ENCODE data around the gene ACR.

The ACR gene

GRCh38 chr22:50737728-50738648 lies at the start of gene ACR:
Gene ACR, plus strand, starts transcription at chr22:50738204. Its CDS starts 32 bp downstream, at chr22:50738236.
- no peak for DNase-seq

DNA sequence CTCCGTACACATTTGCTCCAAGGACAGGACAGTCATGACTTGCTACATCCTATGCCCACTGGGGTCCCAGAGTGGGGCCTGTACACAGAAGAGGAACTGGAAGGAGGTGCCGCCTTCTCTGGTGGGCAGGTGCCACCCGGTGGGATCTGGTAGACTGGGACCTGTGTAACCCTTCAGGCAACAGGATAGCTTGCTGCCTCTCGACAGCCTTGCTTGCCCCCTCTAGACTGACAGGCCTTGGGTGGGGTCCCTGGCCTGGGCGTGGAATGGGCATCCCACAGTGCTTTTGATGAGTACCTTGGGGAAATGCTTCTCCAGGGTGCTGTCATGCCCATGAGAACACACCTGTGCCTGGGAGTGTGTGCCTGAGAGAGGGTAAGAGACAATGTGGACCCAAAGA lies 49.6 kb upstream of the ACR start:
- DNase-seq: no peak

GRCh38 chr22:50691521-50691920 lies 46.5 kb upstream of the ACR start:
- peak in 1 of 2 experiments; percentile 23 for DNase-seq

DNA sequence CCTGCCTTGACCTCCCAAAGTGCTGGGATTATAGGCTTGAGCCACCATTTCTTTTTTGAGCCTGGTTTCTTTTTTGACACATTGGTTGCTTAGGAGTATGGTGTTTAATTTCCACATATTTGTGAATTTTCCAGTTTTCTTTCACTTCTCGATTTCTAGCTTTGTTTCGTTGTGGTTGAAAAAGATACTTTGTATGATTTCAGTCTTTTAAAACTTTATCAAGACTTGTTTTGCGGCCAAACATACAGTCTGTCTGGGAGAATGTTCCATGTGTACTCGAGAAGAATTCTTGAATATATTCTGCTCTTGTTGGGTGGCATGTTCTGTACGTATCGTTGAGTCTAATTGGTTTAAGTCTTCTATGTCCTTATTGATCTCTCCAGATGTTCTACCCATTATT lies 44.5 kb upstream of the ACR start:
- no peak for DNase-seq

DNA sequence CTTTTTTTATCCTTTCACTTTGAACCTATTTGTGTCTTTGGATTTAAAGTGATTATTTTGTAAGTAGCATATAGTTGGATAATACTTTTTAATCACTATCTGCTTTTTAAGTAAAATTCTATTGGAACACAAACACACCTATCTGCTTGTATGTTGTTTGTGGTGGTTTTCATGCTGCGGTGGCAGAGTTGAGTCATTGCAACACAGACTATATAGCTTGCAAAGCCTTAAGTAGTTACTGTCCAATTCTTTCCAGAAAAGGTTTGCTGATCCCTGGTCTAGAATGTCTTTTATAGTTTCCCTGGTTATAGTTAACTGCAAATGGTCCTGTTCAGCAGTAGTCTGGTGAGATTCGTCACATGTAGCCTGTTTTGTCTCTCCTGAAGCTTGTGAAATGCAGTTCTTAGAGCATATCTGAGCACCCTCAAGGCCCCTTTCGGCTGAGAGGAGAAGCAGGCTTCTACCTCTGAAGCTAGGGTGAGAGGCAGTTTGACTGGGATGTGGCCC lies 43.9 kb upstream of the ACR start:
- DNase-seq: no peak

DNA sequence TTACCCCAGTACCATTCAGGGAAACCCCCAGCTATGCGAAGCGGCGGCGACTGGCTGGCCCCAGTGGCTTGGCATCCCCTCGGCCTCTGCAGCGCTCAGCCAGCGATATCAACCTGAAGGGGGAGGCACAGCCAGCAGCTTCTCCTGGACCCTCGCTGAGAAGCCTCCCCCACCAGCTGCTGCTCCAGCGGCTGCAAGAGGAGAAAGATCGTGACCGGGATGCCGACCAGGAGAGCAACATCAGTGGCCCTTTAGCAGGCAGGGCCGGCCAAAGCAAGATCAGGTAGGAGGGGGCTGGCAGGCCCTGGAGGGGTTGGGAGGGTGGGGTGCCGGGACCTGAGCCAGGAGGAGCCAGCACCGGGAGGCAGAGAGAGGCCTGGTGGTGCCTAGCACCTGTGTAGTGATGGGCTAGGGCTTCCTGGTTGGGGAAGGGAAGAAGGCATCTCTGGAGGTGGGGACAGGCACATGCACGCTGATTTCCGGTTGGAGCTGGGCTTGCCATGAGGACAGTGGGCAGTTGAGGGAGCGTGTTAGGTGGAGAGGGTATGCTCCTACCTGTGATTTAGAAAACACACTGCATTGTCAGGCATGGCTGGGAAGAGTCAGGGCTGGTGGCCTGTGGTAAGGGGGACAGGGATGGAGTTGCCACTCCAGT lies 43.1 kb upstream of the ACR start:
- no peak for DNase-seq

DNA sequence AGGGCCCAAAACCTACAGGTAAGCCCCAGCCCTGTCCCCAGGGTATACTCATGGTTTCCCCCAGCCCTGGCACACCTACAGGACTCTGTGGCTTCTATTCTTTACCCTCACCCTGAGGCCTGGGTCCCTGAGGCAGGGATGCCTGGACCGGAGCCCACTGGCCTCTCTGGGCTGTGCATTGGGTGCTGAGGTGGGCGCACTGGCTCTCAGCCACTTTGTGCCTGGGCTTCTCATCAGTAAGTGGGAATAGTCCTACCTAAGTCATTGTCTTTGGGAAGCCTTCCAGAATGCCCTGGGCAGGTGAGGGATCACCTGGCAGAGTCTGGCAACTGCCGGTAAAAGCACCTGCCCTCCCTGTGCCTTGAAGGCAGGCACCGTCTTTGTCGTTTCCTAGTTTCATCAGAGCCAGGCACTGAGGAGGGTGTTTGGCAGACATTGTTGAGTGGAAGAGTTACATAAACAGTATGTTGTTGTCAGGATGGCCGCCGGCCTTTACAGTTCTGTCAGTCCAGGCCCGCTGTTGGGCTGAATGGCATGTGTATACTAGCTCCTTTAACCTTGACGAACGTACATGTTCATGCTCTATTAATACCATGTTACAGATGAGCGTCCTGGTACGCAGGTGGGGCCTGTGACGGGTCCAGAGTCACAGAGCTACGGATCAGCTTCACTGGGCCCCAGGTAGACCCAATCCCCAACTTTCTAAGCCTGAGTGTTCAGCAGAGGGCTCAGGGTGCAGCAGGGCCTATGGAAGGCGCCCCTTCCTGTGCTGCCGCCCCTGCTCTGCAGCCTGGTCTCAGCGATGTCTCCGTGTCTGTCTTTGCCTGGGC lies 42.4 kb upstream of the ACR start:
- DNase-seq: no peak

DNA sequence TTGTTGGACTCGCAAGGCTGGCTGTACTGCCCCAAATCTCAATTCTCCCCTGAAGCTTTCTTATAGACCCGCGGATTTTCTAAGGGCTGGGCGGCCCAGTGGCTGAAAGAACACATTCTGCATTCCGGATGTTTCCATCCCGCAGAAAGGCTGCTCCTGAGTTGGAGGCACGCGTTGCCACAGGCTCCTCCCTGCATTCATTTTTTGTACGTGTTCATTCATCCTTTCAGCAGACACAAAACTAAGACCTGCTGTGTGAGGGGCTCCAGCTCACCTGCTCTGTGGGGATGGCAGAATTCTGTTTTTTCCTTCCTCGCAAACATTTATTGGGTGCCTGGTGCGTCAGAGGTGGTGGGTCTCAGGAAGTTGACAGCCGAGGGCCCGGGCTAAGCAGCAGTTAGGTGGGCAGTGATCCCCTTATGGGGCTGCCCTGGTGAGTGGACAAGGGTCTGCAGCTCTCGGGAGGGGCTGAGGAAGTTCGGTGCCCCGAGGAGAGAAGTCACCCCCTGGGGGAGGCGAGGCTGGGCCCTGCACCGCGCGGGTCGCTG lies 41.7 kb upstream of the ACR start:
- no peak for DNase-seq

DNA sequence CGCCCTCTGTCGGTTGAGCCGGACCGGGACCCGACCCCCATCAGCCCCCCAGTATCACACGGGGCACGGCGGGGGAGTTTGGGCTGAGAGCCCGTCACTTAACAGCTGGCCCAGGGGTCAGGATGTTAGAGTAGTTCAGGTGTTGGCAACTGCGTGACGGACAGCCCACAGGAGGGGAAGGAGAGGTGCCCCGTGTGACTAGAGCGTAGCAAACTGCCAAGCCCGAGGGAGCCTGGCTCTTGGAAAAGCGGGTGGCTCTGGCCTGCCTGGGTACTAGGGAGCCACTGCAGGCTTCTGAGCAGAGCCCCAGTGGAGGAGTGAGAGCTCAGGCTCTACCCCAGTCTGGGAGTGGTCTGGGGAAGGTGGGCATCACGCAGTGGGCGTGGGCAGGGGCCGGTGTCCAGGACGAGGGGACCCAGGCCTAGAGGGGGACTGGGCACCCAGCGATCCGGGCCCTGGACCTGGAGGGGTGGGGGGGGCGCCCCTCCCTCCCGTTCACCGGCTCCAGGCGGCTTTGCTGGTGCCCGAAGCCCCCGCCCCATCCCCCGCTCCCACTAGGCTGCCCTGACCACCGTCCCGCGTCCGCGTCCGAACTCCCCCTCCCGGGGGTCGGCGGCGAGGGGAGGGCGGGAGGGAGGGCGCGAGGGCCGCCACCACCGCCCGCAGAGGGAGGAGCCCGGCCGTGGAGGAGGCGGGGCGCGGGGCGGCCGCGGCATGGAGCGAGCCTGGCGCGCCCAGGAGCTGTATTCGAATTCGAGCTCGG lies 41.0 kb upstream of the ACR start:
- DNase-seq: peak in 1 of 2 experiments; percentile 11

DNA sequence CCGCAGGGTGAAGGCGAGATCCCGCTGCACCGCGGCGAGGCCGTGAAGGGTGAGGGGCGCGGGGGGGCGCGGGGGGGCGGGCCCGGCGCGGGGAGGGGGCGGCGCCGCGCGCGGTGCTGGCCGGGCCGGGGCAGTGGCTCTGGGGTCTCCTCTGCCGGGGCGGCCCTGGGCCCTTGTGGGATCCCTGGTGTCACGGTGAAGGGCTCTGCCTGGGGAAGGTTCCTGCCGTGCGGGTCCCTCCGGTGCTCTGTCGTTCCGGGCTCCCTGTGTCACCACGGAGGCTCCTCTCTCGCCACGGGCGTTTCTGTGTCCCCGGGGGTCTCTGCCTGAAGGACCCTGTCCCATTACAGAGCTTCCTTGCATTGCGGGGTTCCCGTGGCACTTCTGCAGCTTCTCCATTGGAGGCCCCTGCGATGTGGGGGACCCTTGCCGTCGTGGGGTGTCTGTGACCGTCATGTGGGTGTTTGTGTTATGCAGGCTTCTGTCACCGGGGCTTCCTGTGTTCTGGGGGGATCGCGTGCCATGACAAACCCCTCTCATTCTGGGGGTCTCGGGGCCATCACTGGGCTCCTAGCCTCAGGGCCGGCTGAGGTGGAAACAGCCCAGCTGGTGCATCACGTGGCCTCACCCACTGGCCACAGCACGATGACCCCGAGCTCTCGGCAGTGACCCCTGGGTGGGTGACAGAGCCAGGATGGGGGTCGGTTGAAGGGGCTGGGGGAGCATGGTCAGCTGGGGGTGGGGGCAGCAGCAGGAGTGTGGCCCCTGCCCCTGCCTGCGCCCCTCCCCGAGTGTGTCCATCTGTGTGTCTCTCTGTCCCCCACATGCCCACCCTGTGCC lies 40.1 kb upstream of the ACR start:
- no peak for DNase-seq

- no peak for DNase-seq
Measured at GRCh38 chr22:50698546-50698945, 39.5 kb upstream of the ACR start.

DNA sequence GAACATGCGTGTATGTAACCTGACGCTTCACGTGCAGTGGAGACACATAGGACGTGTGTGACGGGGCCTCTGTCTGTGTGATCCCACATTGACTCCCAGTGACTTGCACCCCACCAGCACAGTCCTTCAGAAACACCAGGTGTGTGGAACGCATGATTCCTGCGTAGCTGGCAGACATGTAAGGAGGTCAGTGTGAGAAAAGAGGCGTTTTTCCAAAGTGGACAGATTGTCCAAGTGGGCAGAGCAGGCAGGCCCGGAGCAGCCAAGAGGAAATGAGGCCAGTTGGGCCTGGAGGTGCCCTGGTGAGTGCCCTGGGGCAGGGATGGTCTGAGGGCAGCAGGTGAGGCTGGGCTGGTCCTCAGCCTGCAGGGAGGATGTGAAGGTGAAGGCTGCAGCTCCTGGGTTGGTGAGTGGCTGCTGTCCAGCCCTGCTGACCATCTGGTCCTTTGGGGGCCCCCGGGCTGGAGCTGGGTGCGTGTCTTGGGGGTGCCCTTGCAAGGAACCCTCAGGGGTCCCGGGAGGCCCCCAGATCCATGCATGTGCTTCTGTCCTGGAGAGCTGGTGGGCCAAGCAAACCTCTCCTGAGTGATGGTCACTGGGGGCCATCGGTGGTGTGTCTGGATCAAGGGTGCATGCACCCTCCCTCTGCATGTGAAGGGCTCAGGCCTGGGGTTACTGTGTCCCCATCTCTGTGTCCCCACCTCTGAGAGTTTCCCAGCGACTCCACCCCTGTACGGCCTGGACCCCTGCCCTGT lies 38.8 kb upstream of the ACR start:
- no peak for DNase-seq

DNA sequence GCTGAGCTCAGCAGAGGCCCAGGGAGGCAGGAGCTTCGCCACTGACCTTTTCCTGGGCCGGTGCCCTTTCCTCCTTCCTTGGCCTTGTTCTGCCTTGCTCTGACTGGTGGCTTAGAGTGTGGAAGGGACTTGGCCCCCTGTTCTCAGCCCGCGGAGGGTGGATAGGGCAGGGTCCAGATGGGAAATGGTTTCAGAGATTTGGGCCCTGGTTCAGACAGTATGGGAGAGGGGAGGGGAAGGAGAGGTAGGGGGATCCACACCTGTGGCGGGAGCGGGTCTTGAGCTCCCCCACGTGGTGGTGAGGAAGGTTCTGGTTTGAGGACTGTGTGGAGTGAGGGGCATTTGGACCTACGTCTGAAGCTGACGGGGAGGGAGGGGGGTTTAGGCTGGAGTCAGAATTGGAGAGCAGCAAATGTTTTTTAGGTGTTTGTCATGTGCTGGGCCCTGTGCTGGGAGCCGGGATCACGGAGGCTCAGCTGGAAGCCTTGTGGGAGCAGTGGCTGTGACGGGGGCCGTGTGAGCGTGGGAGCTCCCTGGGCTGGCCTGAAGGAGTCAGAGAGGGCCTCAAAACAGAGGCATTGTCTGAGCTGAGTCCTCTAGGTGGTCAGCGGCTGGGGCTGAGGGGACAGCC lies 38.1 kb upstream of the ACR start:
- DNase-seq: no peak

DNA sequence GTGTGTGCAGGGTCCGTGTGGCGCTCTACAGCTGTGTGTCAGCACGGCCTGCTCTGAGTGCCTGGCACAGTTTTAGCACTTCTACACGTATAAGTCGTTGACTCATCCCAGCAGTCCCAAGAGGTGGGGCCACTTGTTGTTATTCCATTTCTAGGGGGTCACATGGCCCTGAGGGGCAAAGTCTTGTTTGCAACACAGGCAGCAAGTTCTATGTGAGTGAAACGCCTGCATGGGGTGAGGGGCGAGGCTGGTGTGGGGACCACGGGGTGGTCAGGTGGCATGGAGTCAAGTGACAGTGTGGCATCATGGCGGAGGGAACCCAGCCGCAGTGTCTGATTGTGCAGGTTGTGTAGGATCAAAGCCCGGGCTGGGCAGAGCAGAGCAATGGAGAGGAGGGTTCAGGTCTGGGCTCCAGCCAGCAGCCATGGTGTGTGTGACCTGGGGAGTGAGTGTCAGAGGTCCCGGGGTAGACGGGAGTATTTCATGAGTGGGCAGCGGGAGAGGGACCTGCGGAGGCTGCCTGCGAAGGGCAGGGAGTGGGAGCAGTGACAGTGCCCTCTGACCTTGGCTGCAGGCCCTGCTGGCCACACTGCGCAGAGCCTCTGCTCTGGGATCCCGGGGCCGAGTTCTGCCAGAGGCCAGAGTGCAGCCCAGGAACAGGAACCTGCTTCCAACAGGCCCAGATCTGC lies 37.5 kb upstream of the ACR start:
- no peak for DNase-seq

DNA sequence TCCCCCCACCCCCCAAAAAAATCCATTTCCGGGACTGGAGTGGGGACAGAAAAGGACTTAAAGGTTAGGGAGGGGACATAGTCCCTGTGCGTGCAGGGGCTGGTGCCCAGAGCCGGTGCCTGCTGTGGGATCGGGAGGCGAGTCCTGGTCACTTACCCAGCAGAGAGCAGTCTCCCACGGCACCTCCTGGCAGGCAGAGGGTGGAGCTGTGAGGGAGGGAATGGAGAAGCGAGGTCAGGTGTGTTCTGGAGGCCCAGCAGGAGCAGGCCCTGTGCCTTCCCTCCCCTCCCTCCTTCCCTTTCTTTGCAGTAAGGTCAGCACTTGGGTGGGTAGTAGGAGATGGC lies 37.0 kb upstream of the ACR start:
- DNase-seq: no peak

DNA sequence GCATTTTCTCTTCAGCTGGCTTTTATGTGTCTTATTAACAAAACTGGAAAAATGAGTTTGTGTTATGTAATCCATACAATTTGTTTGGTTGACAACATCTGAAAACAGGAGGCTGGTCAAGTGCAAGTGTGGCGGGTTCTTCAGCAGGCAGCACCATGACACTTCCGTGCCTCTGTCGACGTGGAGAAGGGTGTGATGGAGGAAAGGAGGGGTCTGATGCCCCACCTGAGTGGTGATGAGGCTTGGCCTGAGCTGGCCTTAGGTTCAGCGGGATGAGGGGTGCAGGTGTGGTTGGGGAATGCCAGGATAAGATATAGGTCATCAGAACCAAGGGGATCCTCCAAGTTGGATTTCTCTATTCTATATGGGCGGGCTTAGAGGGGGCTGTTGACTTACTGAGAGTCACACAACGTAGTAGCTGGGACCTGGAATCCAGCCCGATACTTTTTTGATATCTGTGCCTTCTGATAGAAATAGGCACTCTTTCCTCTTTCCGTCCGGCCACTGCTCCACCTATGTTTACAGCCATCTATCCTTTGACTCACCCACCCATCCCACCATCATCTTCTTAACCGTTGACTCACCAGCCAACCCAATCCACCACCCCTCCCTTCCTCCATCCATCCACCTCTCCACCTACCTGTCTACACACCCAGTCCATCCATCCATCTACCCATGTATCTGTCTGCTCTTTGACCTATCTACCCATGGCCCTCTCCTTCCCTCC lies 36.4 kb upstream of the ACR start:
- no peak for DNase-seq

DNA sequence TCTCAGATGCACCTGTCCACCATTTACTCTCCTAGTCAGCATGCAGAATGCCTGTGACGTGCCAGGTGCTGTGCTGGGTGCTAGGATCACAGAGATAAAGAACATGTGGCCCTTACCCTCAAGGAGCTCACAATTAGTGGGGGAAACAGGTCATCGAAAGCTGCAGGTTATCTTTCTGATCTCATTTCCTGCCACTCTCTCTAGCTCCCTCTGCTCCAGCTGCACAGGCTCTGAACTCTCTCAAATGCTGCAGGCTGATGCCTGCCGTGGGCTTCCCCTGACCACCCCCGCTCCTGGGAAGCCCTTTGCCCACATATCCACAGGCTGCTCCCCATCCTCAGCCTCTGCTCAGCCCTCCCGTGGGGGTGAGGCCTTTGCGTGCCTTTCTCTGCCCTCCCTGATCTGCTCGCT lies 35.7 kb upstream of the ACR start:
- no peak for DNase-seq

Measured in NCI-H446 (cell line).